Measurements from ENCODE around the gene MPRIP.

The MPRIP gene

DNA sequence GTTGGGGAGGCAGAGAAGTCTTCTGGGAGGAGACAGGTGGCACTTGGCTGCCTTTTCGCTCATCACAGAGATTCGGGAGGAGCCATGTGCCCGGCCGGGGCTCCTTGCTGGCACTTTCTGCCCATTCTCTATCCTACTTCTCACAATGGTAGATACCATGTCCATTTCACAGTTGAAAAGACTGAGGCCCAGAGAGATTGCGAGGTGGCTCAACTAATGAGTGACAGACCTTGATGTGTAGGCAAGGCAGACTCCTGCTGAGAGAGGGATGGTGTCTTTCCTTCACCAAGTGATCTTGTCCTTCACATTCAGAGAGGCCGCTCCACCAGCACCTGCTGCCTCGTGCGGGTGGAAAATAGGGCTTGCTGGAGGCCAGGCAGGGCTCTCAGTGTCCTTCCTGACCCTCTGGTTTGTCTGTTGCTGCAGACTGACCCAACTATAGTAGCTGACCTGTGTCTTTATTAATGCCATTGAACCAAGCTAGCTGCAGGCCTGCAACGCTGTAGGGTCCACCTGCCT is 42.1 kb downstream of the MPRIP start:
- in situ Hi-C loops (cut with MboI; ENCODE audit: low sequenced_read_pairs) = no loop called here

DNA sequence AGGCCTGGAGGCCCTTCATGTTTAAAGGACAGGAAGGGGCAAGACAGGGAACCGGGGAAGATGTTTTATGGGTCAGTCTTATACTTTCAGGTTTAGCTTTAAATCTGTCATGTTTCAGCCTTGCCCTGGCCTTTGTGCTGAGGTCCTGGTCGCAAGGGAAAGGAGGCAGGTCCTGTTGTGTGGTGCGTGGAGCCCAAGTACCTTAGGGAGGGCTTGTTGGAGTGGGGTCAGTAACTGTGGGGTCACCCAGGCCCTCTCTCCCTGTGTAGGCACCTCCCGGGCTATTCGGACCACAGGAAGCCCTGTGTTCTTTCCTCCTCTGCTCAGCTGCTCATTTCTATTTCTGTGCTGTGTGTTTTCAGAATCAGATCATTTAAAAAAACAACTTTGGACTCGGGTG is 42.7 kb downstream of the MPRIP start:
- in situ Hi-C loops (cut with MboI; ENCODE audit: low sequenced_read_pairs) = no loop called here

DNA sequence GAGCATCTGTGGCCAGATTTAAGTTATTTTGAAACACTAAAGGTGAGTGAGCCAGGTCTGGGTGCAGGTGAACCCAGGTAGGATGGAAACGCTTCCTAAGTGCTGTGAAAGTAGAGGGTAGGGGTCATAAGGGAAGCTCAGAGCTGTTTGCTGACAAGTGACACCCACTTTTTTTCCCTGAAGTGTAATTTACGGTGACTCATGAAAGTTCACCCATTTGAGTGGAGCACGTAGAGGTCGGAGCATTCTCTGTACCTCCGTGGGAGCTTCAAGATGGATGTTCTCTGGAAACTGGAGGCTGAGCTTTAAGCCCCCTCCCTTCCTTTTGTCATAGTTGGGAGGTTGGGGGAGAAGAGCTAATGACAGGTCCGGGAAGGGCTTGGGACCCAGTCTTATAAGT is 44.3 kb downstream of the MPRIP start:
- in situ Hi-C loops (cut with MboI; ENCODE audit: low sequenced_read_pairs) = no loop called here

DNA sequence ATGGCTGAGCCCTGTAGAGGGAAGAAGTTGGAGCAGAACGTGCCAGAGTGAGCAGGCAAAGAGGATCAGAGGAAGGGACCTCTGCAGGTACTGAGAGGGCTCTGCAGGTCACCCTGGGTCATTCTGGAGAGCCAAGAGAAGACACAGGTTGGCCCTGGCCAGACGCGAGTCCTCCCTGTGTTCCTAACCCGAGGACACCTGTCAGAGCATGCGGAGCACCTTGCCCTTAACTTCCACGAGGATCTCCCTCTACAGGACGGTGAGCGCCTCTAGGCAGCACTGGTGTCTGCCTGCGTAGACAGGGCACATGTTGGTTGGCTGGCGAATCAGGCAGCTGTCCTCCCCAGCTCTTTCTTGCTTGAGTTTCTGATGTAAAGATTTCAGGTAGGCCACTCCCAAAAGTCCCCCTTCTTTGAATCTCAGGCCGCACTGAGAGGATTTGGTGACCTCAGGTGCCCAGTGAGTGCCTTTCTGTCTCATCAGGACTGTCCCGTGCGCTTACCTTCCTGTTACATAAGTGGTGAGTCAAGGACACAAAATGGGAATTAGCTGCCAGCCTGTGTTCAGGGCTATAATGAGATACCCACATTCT is 45.3 kb downstream of the MPRIP start:
- in situ Hi-C loops (cut with MboI; ENCODE audit: low sequenced_read_pairs) = no loop called here

DNA sequence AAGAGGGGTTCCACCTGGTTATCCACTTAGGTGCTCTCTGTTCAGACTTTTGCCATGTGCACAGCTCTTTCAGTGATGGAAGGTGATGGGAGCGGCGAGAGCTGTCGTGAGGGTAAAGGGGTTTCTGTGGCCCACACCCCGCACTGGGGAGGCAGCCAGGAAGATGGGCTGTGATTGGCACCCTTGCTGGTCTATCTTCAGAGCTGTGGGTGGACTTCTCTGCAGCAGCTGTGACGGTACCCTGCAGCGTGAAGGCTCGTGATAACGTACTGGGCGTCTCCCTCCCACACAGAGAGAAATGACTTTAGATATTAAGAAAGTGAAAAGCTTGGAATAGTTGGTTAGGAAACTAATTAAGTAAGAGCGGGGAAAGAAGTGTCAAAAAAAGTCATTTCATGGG is 45.8 kb downstream of the MPRIP start:
- in situ Hi-C loops (cut with MboI; ENCODE audit: low sequenced_read_pairs) = no loop called here

DNA sequence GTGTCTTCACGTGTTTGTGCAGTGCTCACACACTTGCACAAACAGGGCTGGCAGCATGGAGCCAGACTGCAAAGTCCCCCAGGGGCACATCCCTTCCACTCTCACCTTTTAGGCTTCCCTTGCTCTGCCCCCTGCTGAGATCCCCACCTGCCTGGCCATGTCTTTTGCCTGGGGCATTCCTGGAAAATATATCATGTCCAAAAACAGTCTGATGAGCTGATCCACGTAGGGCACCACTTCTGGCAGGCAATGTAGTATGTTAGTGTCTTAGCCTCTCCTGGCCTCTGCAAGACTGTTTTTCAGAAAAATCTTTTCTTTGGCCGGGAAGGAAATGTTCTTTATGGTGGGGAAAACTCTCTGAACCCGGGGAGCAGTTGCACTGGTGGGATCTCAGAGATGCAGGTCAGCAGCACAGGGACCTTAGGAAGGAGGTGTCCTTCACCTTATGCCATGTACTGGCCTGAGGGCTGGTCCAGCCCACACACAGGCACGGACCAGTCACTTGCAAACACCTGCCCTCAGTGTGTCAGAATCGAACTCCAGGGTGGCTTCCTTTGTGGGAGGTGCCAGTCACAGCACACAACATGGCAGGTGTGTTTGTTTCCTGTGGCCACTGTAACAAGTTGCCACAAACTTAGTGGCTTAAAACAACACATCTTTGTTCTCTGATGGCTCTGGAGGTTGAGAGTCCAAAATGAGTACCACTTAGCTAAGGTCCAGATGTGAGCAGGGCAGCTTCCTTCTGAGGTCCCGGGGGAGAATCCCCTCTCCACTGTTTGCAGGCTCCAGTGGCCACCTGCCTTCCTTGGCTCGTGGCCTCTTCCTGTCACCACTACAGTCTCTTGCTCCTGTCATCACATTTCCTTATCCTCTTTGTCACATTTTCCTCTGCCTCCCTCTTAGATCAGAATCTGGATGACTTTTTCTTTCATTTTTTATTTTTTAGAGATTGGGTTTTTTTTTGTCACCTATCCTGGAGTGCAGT is 46.6 kb downstream of the MPRIP start:
- in situ Hi-C loops (cut with MboI; ENCODE audit: low sequenced_read_pairs) = no loop called here

DNA sequence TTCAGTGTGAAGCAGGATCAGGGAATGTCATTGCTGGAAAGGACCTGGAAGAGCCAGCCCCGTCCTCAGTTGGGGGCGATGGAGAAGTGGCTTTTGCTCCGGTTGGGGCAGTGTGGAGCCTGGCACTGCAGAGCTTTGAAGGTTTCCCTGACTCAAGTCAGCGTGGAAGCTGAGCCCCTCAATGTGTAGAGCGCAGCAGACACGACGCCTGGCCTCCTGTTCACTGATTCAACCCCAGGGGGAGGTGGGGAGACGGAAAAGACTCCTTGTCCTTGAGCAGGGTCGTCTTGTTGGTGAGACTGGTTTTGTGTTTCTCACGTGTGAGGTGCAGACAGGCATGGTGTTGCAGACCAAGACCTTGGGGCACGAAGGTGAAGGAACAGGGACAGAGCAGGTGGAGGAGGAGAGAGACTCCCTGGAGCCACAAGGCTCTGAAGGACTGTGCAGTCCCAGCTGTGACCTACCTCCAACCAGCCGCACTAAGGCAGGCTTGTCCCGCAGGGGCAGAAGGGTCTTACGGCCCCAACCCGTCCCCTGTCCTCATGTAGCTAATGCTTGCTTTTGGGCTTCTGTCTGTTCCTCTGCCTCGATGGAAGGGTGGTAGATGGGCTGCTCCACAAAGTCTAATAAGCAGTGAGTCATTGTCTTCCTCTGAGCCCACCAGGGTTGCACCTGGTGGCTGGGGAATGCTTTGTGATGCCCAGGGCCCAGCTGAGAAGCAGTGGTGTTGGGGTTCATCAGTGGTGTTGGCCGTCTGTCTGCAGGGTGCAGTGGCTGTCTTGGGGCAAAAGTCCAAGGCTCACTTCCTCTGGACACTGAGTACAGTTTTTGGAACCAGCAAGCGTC is 47.8 kb downstream of the MPRIP start:
- in situ Hi-C loops (cut with MboI; ENCODE audit: low sequenced_read_pairs) = no loop called here

DNA sequence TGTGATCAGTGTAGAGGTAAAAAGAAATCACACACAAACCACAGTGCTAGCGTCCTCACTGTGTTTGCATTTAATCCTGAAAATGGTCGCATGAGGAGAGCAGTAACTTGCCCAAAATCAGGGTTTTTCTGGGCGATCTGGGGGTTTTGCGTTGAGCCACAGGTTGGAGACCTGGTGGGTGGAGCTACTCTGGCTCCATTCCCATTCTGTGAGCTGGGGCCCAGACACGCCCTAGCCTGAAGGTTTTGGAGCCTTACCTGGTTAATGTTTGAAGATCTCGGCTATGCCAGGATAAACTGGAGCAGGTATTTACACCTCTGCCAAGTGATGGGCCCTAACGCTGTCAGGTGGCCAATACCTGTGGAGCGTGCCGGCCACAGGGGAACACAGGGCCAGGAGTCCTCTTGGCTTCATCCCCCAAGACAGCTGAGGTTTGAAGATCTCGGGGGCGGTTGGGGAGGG is 48.4 kb downstream of the MPRIP start:
- in situ Hi-C loops (cut with MboI; ENCODE audit: low sequenced_read_pairs) = no loop called here

DNA sequence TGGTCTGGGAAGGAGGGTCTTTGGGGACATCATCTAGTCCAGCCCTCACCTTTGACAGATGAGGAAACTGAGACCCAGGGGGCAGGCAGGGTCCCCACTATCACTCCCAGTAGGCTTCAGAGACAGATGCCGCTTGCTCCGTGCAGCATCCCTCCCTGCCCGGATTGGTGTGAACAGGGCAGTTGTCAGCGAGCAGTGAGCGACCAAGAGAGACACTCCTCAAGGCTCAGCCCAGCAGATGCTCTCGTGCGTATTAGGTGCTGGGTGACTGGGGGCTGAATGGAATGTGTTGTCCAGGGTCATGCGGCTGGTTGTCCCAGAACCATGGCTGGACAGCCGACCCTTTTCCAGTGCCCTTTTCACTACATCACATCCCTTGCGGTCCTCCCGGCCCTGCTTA is 49.0 kb downstream of the MPRIP start:
- in situ Hi-C loops (cut with MboI; ENCODE audit: low sequenced_read_pairs) = no loop called here

DNA sequence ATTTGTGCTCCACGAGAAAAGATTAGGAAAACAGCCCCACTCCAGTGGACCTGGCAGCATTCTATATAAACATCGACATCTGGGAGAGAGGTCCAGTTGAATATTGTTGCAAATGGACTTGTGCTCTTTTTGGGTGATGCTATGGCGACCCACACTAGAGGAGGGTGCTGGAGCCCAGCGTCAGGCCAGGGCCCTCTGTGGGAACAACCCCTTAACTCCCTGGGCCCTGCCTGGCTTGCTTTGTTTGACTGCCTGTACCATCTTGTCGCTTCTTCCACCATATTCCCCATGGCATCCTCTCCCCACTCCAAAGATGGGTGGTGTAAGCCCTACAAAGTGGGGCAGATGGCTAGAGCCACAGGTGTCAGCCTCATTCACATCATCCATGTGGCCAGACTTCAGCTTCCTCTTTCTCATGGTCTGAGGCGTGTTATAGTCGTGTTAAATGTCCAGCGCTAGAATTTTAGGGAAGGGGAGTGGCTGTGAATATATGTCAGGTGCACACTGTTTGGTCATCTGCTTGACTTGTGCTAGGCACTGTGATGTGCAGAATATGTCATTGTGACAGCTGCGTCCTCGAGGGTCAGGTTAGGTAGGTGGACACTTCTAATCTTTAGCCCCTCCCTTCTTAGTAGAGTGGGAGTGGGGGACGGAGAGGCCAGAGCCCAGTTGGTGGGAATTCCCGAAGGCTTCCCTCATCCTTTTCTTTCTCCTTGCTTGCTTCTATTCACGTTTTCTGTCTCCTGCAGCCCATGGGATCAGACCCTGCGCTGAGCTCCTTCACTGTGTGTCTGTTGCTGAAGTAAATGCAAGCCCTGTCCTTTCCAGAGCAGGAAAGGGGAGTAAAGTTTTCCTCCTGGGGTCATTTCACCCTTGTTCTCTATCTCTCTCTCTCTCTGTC is 49.8 kb downstream of the MPRIP start:
- in situ Hi-C loops (cut with MboI; ENCODE audit: low sequenced_read_pairs) = no loop called here

DNA sequence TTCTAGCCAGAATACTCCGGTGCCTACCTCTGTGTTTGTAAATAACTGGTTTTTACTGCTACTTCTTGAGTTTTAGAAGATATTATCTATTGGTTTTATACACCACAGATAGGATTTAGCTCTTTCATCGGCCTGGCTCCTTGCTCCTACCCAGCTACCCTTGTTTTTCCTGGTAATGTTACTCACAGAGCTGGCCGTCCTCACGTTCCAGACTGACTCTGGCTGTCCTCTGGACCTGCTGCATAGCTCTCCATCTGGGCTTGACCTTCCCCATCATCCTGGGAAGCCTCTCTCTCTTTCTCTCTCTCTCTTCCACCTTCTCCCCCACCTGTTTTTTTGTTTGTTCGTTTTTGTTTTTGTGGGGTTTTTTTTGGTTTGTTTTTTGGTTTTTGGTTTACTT is 51.5 kb downstream of the MPRIP start:
- in situ Hi-C loops (cut with MboI; ENCODE audit: low sequenced_read_pairs) = no loop called here

DNA sequence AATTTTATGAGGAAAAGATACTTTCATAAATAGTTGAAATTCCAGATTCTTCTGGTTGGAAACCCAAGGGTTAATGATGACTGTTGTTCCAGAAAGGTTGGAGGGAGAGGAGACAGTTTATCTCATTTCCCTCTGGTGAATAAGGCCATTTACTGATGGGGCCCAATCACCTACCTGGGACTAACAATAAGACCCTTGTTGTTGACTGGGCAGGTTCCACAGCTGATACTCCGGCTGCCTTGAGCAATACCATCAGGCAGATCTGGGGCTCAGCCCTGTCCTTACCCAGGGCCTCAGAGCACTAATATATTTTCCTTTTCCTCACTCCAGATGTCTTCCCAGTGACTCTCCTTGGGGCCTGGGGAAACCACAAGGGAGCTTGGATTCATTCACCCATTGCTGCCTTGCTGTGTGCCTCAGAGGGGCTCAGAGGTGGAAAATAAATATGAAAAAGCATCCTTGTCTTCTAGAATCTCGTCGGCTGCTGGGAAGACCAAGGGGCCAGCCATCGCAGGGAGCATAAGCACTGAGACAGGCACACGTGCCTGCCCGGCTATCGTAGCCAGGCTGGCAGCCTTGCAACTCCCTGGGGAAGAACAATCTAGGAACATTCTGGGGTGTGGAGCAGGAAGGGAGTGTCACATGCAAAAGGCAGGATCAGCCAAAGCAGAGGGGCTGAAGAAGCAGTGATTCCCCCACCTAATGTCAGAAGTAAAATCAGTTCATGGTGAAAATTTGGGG is 54.4 kb downstream of the MPRIP start:
- in situ Hi-C loops (cut with MboI; ENCODE audit: low sequenced_read_pairs) = no loop called here

DNA sequence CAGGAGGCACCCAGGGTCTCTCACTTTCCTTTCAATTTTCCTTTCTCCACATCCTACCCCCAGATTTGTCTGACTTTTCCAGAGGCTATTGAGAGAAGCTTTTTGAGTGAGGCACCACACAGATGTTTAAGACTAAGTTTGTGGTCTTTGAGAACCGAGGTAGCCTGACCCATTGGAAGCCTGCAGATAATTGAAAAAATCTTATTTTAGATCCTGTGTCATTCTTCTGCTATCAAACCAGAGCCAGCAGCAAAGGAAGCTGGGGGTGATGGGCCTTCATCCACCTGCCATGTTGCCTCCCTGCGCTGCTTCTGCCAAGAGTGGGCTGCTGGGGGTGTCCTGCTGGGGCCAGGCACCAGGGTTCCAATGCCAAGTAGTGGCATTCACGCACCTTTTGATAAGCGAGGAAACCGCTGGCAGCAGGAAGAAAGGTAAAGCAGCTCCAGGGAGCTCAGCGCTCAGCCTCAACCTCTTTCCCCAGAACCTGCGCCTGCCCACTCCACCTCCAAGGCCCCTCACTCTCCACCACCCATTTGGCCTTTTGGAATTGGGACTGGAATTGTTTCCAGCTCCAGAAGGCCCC is 55.6 kb downstream of the MPRIP start:
- in situ Hi-C loops (cut with MboI; ENCODE audit: low sequenced_read_pairs) = no loop called here

DNA sequence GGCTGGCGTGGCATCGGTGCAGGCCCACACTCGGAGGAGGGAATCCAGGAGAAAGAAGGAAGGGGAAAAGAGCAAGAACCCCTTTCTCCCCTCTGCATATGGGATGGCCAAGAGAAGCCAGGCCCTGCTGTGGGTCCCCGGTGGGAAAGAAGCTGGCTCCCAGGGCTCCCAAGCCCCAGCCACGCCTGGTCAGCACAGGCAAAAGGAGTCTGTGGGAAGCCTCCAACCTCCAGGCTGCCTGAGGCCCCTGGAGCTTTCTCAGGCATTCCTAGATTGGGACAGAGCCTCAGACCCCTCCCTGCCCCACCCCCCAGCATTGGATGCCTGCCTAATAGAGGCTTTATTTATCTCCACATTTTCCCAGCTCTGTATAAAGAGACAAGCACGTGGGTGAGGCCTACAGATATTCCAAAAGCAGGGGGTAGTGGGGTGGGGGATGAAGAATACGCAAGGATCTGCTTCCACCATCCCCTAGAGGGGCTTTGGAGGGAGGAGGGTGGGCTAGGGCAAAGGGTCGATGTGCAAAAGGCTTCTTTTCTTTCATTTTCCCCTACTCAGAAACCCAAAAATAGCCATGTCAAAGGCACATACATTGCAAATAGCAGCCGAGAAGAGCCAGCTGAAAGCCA is 56.4 kb downstream of the MPRIP start:
- in situ Hi-C loops (cut with MboI; ENCODE audit: low sequenced_read_pairs) = no loop called here

DNA sequence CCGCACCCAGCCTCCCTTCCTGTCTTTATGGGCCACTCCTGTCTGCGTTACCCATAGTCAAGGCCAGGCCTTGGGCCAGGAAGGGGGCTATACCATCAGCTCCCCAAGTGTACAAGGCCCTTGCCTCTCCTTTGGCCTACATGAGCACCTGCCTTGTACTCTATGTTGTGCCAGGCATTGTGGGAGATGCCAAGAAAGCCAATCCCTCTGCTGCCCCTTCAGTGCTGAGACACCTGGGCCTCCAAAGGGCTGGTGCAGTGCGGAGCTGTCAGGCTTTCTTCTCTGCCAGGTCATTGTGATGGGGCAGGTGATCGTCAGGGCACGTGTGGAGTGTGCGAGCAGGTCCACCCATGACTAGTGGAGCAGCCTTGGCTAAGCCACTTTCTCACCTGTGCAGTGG is 59.9 kb downstream of the MPRIP start:
- in situ Hi-C loops (cut with MboI; ENCODE audit: low sequenced_read_pairs) = no loop called here

DNA sequence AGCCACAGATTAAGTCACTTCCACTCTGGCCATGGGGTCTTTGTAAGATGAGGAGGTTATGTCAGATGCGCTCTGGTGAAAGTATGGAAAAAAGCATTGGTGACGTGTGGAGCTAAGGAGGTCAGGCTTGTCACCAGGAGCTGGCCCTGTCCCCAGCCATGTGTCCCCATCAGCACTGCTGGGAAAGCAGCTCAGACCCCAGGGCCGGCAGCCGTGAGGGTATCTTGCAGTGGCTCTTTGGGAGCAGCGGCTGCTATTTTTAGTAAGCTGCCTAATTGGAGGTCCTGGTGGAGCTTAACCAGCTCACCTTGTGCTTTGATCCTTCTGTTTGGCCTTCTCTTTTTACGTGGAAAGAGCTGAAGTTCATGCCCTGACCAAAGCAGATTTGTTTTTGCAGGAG is 60.9 kb downstream of the MPRIP start:
- in situ Hi-C loops (cut with MboI; ENCODE audit: low sequenced_read_pairs) = no loop called here

DNA sequence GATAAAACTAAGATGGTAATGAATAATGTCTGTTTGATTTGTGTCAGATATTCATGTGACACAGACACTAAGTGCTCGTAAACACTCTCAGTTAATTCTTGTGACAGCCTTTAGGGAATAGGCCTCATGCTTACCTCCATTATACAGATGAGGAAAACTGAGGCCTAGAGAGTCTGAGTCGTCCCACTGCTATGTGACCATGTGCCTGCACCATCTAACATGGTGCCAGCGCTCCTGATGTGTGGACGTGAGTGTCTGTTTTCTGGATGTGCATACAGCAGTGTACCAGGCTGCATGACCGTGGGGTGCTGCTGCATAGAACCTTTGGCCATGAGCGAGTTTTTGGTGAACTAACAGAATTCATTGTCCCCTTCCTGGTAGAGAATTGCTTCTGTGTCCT is 61.8 kb downstream of the MPRIP start:
- in situ Hi-C loops (cut with MboI; ENCODE audit: low sequenced_read_pairs) = no loop called here

DNA sequence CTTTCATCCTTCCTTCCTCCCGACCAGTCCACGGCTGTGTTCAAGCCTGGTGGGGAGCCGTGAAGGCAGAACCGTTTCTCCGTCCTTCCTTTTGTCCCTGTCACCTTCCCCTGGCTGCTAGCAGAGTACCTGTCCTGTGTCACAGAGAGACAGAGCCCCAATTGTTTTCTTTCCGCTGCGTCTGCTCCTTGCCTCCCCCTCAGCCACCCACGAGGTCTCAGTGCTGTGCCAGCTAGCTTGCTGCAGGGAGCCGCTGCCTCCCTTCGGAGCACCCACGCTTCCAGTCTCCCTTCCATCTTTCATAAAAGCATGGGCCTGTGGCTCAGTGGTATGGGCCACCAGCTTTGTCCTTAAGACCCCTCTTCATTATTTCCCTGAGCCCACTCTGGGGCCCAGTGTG is 62.2 kb downstream of the MPRIP start:
- in situ Hi-C loops (cut with MboI; ENCODE audit: low sequenced_read_pairs) = no loop called here

DNA sequence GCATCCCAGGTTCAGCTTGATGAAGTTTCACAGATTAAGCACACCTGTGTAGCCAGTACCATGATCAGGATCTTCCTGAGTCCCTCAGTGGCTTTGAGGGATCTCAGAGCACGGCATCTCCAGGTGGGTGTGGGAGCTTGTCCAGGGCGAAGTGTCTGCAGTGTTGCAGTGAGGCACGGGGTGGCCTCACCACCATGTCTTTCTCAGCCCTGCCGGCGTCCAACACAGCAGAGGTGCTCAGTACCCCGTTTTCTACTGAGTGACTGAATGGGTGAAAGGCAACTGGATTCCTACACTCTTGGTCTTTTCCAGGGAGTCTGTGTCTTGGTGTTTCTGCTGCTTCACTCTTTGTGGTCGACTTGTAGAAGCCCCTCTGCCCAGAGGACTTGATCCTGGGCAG is 63.7 kb downstream of the MPRIP start:
- in situ Hi-C loops (cut with MboI; ENCODE audit: low sequenced_read_pairs) = no loop called here
